H1 (cell line): ENCODE measurements around the gene NUAK1. TPM values are rescaled to one million over a fixed set of nuclear protein-coding genes. Genes with fewer than 3 reads are reported as not detected.

Source experiments
- CTCF ChIA-PET: fragments of 300-600 bp; sonication (Branson Sonifier 250); formaldehyde crosslinking; loops from one replicate; lab custom pipeline; 2021; ENCODE audit not compliant: partially characterized antibody; lab: Charles Lee
- POLR2A ChIA-PET: fragments of 300-600 bp; sonication (Branson Sonifier 250); formaldehyde crosslinking; loops from one replicate; lab custom pipeline; 2021; ENCODE audit warnings: inconsistent platforms; ENCODE audit not compliant: partially characterized antibody; lab: Charles Lee
- DNase-seq, 2 experiments: peaks; one replicate each; pipeline versions ENCODE4 v3.0.0 to v3.0.0-alpha.2; 2010 to 2022; ENCODE audit warnings: low spot score in 2 of 2, low read depth in 1 of 2, mixed read lengths in 1 of 2
- FAIRE-seq: peaks from 2 replicates; lab custom pipeline; 2011; peaks lifted over from hg19 to GRCh38; lab: Jason Lieb, UNC
- H2AFZ ChIP-seq: 2 replicates; pipeline ENCODE4 v1.8.1; 2012; ENCODE audit warnings: low read length, inconsistent platforms
- H2AK5ac ChIP-seq: 2 replicates; pipeline ENCODE4 v1.6.1; 2013; ENCODE audit warnings: low read depth, low read length
- H2BK120ac ChIP-seq: replicated peaks from 2 replicates; pipeline ENCODE3; 2013; ENCODE audit warnings: low read depth, low read length, inconsistent platforms
- H2BK12ac ChIP-seq: 2 replicates; pipeline ENCODE4 v1.6.1; 2013; ENCODE audit warnings: low read depth, low read length
- H2BK15ac ChIP-seq: 2 replicates; pipeline ENCODE4 v1.6.1; 2013; ENCODE audit warnings: low read length
- H2BK20ac ChIP-seq: 2 replicates; pipeline ENCODE4 v1.6.1; 2013; ENCODE audit warnings: low read length
- H2BK5ac ChIP-seq: 2 replicates; pipeline ENCODE4 v1.6.1; 2013; ENCODE audit warnings: low read depth, low read length
- H3K14ac ChIP-seq: 2 replicates; pipeline ENCODE4 v1.6.1; 2013; ENCODE audit warnings: inconsistent platforms; ENCODE audit not compliant: insufficient read length
- H3K18ac ChIP-seq: 2 replicates; pipeline ENCODE4 v1.6.1; 2013; ENCODE audit warnings: low read length; ENCODE audit errors: extremely low read depth
- H3K23ac ChIP-seq: 2 replicates; pipeline ENCODE4 v1.6.1; 2013; ENCODE audit warnings: inconsistent platforms; ENCODE audit not compliant: insufficient read length
- H3K23me2 ChIP-seq: 2 replicates; pipeline ENCODE4 v1.6.1; 2013; ENCODE audit warnings: low read depth, low read length
- H3K27ac ChIP-seq: 2 replicates; pipeline ENCODE4 v1.6.1; 2011; ENCODE audit warnings: low read depth, low read length, inconsistent platforms
- H3K27me3 ChIP-seq, 4 experiments: replicated peaks in 1 of 4; 1 replicate in 1 of 4; 2 replicates in 3 of 4; pipeline versions ENCODE4 v1.6.1 to v1.8.1; 2011 to 2013; ENCODE audit warnings: low read length in 3 of 4, mild to moderate bottlenecking in 3 of 4, inconsistent platforms in 2 of 4, mixed read lengths in 2 of 4, moderate library complexity in 1 of 4; ENCODE audit not compliant: control insufficient read depth in 3 of 4, insufficient read depth in 3 of 4; ENCODE audit errors: extremely low read depth in 1 of 4
- H3K36me3 ChIP-seq, 4 experiments: 2 replicates each; pipeline versions ENCODE4 v1.6.1 to v1.8.1; 2011 to 2013; ENCODE audit warnings: mild to moderate bottlenecking in 4 of 4, low read length in 3 of 4, moderate library complexity in 2 of 4, control low read depth in 1 of 4, inconsistent platforms in 1 of 4; ENCODE audit not compliant: insufficient read depth in 4 of 4, control insufficient read depth in 2 of 4
- H3K4ac ChIP-seq: replicated peaks from 2 replicates; pipeline ENCODE3; 2013; ENCODE audit warnings: low read length, low read depth, mixed read lengths, inconsistent platforms; ENCODE audit not compliant: insufficient read length
- H3K4me1 ChIP-seq, 4 experiments: replicated peaks in 1 of 4; 1 replicate in 1 of 4; 2 replicates in 3 of 4; pipeline versions ENCODE4 v1.6.1 to v1.8.1; 2011 to 2013; ENCODE audit warnings: low read length in 3 of 4, inconsistent platforms in 2 of 4, mixed read lengths in 1 of 4; ENCODE audit not compliant: insufficient read depth in 4 of 4, control insufficient read depth in 3 of 4
- H3K4me2 ChIP-seq, 2 experiments: 2 replicates each; pipeline versions ENCODE4 v1.6.1 to v1.8.1; 2011 to 2013; ENCODE audit warnings: low read depth in 2 of 2, low read length in 2 of 2, control low read depth in 1 of 2, inconsistent platforms in 1 of 2, mild to moderate bottlenecking in 1 of 2; ENCODE audit not compliant: insufficient read depth in 1 of 2
- H3K4me3 ChIP-seq, 4 experiments: fragments of 200-600, 300-600 bp in 1 of 4; sonication (generic), shearing (Covaris generic), sonication (Bioruptor Twin) in 1 of 4; 2 replicates each; pipeline versions ENCODE4 v1.5.1 to v1.8.1; 2011 to 2016; ENCODE audit warnings: low read length in 4 of 4, low read depth in 3 of 4, control low read depth in 2 of 4, inconsistent platforms in 2 of 4, mild to moderate bottlenecking in 2 of 4, mixed read lengths in 1 of 4, moderate library complexity in 1 of 4; ENCODE audit not compliant: insufficient read depth in 2 of 4; ENCODE audit errors: extremely low read depth in 1 of 4
- H3K56ac ChIP-seq: replicated peaks from 2 replicates; pipeline ENCODE3; 2013; ENCODE audit warnings: low read depth, mild to moderate bottlenecking, mixed read lengths, low read length, inconsistent platforms; ENCODE audit not compliant: insufficient read length
- H3K79me1 ChIP-seq: 2 replicates; pipeline ENCODE4 v1.6.1; 2013; ENCODE audit warnings: low read depth, low read length, control low read depth
- H3K79me2 ChIP-seq, 2 experiments: 2 replicates each; pipeline versions ENCODE4 v1.6.1 to v1.8.1; 2012 to 2013; ENCODE audit warnings: low read length in 2 of 2, mild to moderate bottlenecking in 2 of 2, inconsistent platforms in 1 of 2; ENCODE audit not compliant: insufficient read depth in 2 of 2, control insufficient read depth in 1 of 2
- H3K9ac ChIP-seq, 4 experiments: replicated peaks in 1 of 4; 1 replicate in 1 of 4; 2 replicates in 3 of 4; pipeline versions ENCODE4 v1.6.1 to v1.8.1; 2011 to 2013; ENCODE audit warnings: low read depth in 3 of 4, low read length in 3 of 4, control low read depth in 2 of 4, mild to moderate bottlenecking in 2 of 4, moderate library complexity in 2 of 4, inconsistent platforms in 1 of 4; ENCODE audit errors: extremely low read depth in 1 of 4
- H3K9me3 ChIP-seq, 2 experiments: 2 replicates each; pipeline versions ENCODE4 v1.6.1 to v1.8.1; 2012 to 2013; ENCODE audit warnings: mild to moderate bottlenecking in 2 of 2, moderate library complexity in 2 of 2, control low read depth in 1 of 2, inconsistent platforms in 1 of 2, low read depth in 1 of 2, low read length in 1 of 2, mixed read lengths in 1 of 2; ENCODE audit not compliant: insufficient read depth in 2 of 2
- H4K20me1 ChIP-seq, 2 experiments: replicated peaks in 1 of 2; 2 replicates each; pipeline versions ENCODE3 to v1.8.1; 2011 to 2013; ENCODE audit warnings: inconsistent platforms in 2 of 2, low read length in 2 of 2, mild to moderate bottlenecking in 1 of 2; ENCODE audit not compliant: insufficient read depth in 2 of 2, control insufficient read depth in 1 of 2
- H4K5ac ChIP-seq: 2 replicates; pipeline ENCODE4 v1.6.1; 2013; ENCODE audit warnings: low read length, low read depth, mixed read lengths, inconsistent platforms; ENCODE audit not compliant: insufficient read length
- H4K8ac ChIP-seq: 2 replicates; pipeline ENCODE4 v1.8.0; 2013; ENCODE audit warnings: mild to moderate bottlenecking, moderate library complexity, low read length, inconsistent platforms; ENCODE audit not compliant: insufficient read depth; ENCODE audit errors: extremely low read depth
- H4K91ac ChIP-seq: replicated peaks from 2 replicates; pipeline ENCODE3; 2013; ENCODE audit warnings: low read length, mixed read lengths, inconsistent platforms; ENCODE audit not compliant: insufficient read length
- ASH2L ChIP-seq: fragments of 200-600, 300-600 bp; sonication (generic); IDR thresholded peaks from one replicate; pipeline ENCODE4 v1.7.1; 2017; ENCODE audit warnings: low read length
- ATF2 ChIP-seq: IDR thresholded peaks from 2 replicates; pipeline ENCODE4 v1.6.1; 2012; ENCODE audit warnings: low read length, inconsistent platforms
- CHD2 ChIP-seq: IDR thresholded peaks from 2 replicates; pipeline ENCODE4 v1.6.1; 2012; ENCODE audit warnings: low read length, improper control_type of control experiment
- KDM4A ChIP-seq: IDR thresholded peaks from one replicate; pipeline ENCODE4 v1.7.1; 2012; ENCODE audit warnings: low read depth, mild to moderate bottlenecking, moderate library complexity, low read length, inconsistent platforms; ENCODE audit not compliant: severe bottlenecking
- RBBP5 ChIP-seq: IDR thresholded peaks from 2 replicates; pipeline ENCODE4 v1.7.1; 2012; ENCODE audit warnings: low read depth, mild to moderate bottlenecking, inconsistent platforms, low read length, moderate library complexity, borderline replicate concordance
- TCF12 ChIP-seq: IDR thresholded peaks from 2 replicates; pipeline ENCODE4 v1.6.1; 2011; ENCODE audit warnings: low read depth, mild to moderate bottlenecking, low read length
- USF2 ChIP-seq: IDR thresholded peaks from 2 replicates; pipeline ENCODE4 v1.6.1; 2011; ENCODE audit warnings: low read length, improper control_type of control experiment
- WGBS, 2 experiments: shearing (Covaris generic) in 1 of 2; methylation state at CpG; one replicate each; pipeline versions ENCODE4 v1.1.6 to v1.1.7; 2013 to 2015; ENCODE audit warnings: low lambda C conversion rate in 2 of 2, mixed read lengths in 2 of 2, inconsistent platforms in 1 of 2, low coverage in 1 of 2, missing lambda C conversion rate in 1 of 2; ENCODE audit not compliant: insufficient replicate concordance in 2 of 2, insufficient coverage in 1 of 2, insufficient read length in 1 of 2; ENCODE audit errors: extremely low coverage in 1 of 2, missing lambda C conversion rate in 1 of 2; 5-methylcytosine and 5-hydroxymethylcytosine counted together
- polyA plus RNA-seq, 7 experiments: library from polyadenylated mRNA; depleted of rRNA in 3 of 7; stranded (reverse) in 5 of 7; unstranded in 2 of 7; fragments of >200 nt in 5 of 7; fragments of 200-250 nt in 2 of 7; gene quantifications; 1 replicate in 5 of 7; 2 replicates in 1 of 7; 4 replicates in 1 of 7; pipeline versions ENCODE4 v1.2.1 to v1.2.3, GENCODE V29; 2011 to 2013; ENCODE audit warnings: missing spikeins in 2 of 7, mixed read lengths in 2 of 7
- total RNA-seq: library from RNA; stranded (reverse); fragmentation: NEBNext Ultra II Directional; extraction: Animal tissue kit (Norgen Biotek cat#: 25700); gene quantifications from 2 replicates; pipeline ENCODE4 v1.2.1, GENCODE V29; 2021

Gene NUAK1
- total and polyA plus RNA-seq, 2 of the 8 experiments (the other 6 are each of a cell fraction or from before 2014, with no cell fraction given): 6.7 to 18.2 TPM

- WGBS, 2 experiments: 66% methylated on average over 7 of the region's 7 CpGs; no CpG with 5 or more reads in 1 of the 2 experiments
- Histone ChIP-seq H4K91ac (peak overlapping the region; percentile 76), H2BK20ac (peak overlapping the region; percentile 84), H4K8ac (no peak overlapping the region), H4K5ac (peak overlapping the region; percentile 60), H2AK5ac (peak overlapping the region; percentile 90), H3K23me2 (peaks cover 3% of the 10 kb centered on the region; the same call in 1 of the 2 replicates), H2BK120ac (peak overlapping the region; percentile 29), H4K20me1 (no peaks in the 10 kb centered on the region), H3K27me3 (0 out of 7 replicates have a peak, but pooled peaks cover 0 to 2% (median 0%) of the 10 kb centered on the region in 4 experiments), H3K18ac (peak overlapping the region; percentile 91), H3K14ac (no peak overlapping the region), H3K4me2 (peak overlapping the region; percentile 43 to 54), H3K4me3 (peak overlapping the region in 1 of 4 experiments; percentile 10; a peak in 1 of 8 replicates), H2AFZ (no peak overlapping the region), H3K36me3 (no peaks in the 10 kb centered on the region), H3K56ac (no peak overlapping the region), H3K9ac (no peak overlapping the region; a peak in 3 of 7 replicates), H3K23ac (no peak overlapping the region), H3K9me3 (no peaks in the 10 kb centered on the region), H3K4ac (no peak overlapping the region), H3K79me2 (peaks cover under 1 to 92% of the 10 kb centered on the region in 2 experiments; a peak in 2 of 4 replicates), H2BK12ac (peak overlapping the region; percentile 96), H3K27ac (peak overlapping the region; percentile 91), H3K4me1 (peaks cover 48 to 72% (median 51%) of the 10 kb centered on the region in 4 experiments), H3K79me1 (peaks cover 6% of the 10 kb centered on the region; the same call in 1 of the 2 replicates), H2BK5ac (peak overlapping the region; percentile 96), H2BK15ac (0 out of 2 replicates have a peak overlapping the region, but pooled peaks have one; percentile 9)
- CTCF ChIA-PET: interaction anchor here (0.9 to 6.5 kb wide), 6 partner anchors 14 to 426 kb away, joined by 3 to 79 read pairs (median 6); no protein-coding TSS in a partner anchor
- POLR2A ChIA-PET: interaction anchor here (0.8 to 2.5 kb wide), 6 partner anchors 10 to 106 kb away, joined by 3 to 28 read pairs (median 3); no protein-coding TSS in a partner anchor
- TF ChIP-seq CHD2 (no peak), TCF12 (no peak), ATF2 (0 out of 2 replicates have a peak, but pooled peaks have one; percentile 11), USF2 (no peak), RBBP5 (0 out of 2 replicates have a peak, but pooled peaks have one; percentile 42), KDM4A (no peak), ASH2L (peak; percentile 65)
- peak; percentile 7 for FAIRE-seq
- DNase-seq: no peak
These were observed 6.3 kb downstream of the NUAK1 start for GRCh38 chr12:106132175-106133135.
